HL-60 (cell line): Measurements from ENCODE around the gene ALDOB.

ENCODE experiments used
- GABPA ChIP-seq: IDR thresholded peaks from 2 replicates; pipeline ENCODE4 v1.6.1; 2012; ENCODE audit warnings: low read depth
- SPI1 ChIP-seq: IDR thresholded peaks from 2 replicates; pipeline ENCODE4 v1.6.1; 2012; ENCODE audit warnings: low read depth, mild to moderate bottlenecking, borderline replicate concordance
- TF ChIP-seq, protein P1 (sequence below): IDR thresholded peaks from one replicate; pipeline ENCODE4 v1.5.1; 2011; ENCODE audit warnings: low read length, control low read depth, inconsistent platforms; ENCODE audit not compliant: insufficient read depth

DNA sequence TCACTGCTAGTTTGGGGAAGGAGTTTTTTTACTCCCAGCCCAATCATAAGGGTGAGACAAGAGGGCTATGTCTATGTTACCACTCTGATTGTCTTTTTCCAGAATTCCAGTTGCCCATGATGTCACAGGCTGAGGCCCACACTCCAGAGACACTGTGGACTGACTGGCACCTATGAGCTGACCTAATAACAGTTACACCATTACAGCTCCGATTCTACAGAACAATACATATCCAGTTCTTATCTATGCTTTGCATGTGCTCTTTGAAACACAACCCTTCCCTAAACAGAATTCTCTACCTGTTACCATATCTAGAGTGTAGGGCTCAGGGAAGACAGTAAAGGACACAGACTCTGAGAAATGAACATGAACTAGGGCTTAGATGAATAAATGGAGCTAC is 45.7 kb upstream of the ALDOB start:
- TF ChIP-seq, protein P1, sequence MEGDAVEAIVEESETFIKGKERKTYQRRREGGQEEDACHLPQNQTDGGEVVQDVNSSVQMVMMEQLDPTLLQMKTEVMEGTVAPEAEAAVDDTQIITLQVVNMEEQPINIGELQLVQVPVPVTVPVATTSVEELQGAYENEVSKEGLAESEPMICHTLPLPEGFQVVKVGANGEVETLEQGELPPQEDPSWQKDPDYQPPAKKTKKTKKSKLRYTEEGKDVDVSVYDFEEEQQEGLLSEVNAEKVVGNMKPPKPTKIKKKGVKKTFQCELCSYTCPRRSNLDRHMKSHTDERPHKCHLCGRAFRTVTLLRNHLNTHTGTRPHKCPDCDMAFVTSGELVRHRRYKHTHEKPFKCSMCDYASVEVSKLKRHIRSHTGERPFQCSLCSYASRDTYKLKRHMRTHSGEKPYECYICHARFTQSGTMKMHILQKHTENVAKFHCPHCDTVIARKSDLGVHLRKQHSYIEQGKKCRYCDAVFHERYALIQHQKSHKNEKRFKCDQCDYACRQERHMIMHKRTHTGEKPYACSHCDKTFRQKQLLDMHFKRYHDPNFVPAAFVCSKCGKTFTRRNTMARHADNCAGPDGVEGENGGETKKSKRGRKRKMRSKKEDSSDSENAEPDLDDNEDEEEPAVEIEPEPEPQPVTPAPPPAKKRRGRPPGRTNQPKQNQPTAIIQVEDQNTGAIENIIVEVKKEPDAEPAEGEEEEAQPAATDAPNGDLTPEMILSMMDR, result no peak
- TF ChIP-seq GABPA (no peak), SPI1 (no peak)
